ENCODE measurements around the gene EXOSC10.
"Not testable (repeated sequence)": the region's sequence is repeated elsewhere in the genome, so short reads cannot be mapped to it uniquely, and the experiment has no call there.

- not testable (repeated sequence) for TF ChIP-seq CTCF, EP300, POLR2A (IDR thresholded peaks at IDR 0.05)
These were observed 80.3 kb downstream of the EXOSC10 start for GRCh38 chr1:11019358-11019757.
